HG03066 (cell line): ENCODE results near the gene GAB2.

Source experiments
- ATAC-seq: cut with Tn5 transposase; IDR thresholded peaks from one replicate; pipeline ENCODE4 v1.9.1; 2021; ENCODE audit warnings: low read depth; ENCODE audit not compliant: unreplicated experiment

Gene GAB2

GRCh38 chr11:78213526-78214330 lies 203.9 kb downstream of the GAB2 start:
- no peak for ATAC-seq

- ATAC-seq, result no peak
These were observed 204.8 kb downstream of the GAB2 start for GRCh38 chr11:78212586-78213371.

DNA sequence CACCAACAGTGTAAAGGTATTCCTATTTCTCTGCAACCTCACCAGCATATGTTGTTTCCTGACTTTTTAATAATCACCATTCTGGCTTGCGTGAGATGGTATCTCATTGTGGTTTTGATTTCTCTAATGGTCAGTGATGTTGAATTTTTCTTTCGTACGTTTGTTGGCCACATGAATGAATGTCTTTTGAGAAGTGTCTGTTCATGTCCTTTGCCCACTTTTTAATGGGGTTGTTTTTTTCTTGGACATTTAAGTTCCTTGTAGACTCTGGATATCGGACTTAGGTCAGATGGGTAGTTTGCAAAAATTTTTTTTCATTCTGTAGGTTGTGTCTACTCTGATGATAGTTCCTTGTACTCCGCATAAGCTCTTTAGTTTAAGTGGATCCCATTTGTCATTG lies 206.1 kb downstream of the GAB2 start:
- no peak for ATAC-seq

DNA sequence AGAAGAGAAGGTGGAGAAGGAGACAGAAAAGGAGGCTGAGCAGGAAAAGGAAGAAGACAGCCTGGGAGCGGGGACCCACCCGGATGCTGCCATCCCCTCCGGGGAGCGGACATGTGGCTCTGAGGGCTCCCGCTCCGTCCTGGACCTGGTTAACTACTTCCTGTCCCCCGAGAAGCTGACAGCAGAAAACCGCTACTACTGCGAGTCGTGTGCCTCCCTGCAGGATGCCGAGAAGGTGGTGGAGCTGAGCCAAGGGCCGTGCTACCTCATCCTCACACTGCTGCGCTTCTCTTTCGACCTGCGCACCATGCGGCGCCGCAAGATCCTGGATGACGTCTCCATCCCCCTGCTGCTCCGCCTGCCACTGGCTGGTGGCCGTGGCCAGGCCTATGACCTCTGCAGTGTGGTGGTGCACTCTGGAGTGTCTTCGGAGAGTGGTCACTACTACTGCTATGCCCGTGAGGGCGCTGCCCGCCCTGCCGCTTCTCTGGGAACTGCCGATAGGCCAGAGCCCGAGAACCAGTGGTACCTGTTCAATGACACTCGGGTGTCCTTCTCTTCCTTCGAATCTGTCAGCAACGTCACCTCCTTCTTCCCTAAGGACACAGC lies 207.5 kb downstream of the GAB2 start:
- no peak for ATAC-seq

- ATAC-seq, result no peak
These were observed 208.1 kb downstream of the GAB2 start for GRCh38 chr11:78209478-78209877.

- no peak for ATAC-seq
These were observed 209.1 kb downstream of the GAB2 start for GRCh38 chr11:78208257-78209165.

DNA sequence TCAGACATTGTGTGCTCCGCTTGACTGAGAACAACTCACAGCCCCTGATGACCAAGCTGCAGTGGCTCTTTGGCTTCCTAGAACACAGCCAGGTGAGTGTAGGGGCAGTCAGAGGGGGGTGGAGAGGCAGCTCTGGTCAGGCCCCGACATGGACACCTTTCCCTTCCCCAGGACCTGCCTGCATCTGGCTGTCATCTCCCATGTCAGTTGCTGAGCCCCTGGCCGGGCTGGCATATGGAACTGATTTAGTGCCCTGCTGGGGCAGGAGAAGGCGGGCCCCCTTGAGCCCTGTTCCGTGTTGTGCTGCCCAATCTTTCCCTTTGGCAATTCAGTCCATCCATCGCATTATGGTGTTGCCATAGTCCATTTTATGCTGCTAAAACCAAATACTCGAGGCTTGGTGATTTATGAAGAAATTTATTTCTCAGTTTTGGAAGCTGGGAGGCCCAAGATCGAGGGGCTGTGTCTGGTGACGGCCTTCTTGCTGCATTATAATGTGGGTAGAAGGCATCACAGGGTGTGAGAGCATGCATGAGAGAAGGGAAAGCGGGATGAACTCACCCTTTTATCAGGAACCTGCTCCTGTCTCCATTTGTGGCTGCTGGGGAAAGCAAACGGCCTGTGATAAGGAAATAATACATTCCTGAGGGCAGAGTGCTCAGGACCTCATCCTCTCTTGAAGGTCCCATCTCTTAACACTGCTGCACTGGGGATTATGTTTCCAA lies 209.9 kb downstream of the GAB2 start:
- ATAC-seq, result no peak

DNA sequence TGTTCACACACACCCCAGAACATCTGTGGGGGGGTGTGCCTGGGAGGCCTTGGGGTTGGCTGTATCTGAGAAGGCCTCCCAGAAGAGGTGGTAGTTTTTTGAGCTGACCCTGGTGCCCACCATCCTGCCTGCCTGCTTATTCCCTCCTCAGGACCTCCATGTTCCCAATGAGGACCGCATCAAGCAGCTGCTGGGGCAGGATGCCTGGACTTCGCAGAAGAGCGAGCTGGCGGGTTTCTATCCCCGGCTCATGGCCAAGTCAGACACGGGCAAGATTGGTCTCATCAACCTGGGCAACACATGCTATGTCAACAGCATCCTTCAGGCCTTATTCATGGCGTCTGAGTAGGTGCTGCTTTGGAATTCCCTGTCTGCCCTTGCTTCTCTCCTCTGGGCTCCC lies 211.9 kb downstream of the GAB2 start:
- ATAC-seq, result no peak

- no peak for ATAC-seq
These were observed 212.4 kb downstream of the GAB2 start for GRCh38 chr11:78205256-78205655.

DNA sequence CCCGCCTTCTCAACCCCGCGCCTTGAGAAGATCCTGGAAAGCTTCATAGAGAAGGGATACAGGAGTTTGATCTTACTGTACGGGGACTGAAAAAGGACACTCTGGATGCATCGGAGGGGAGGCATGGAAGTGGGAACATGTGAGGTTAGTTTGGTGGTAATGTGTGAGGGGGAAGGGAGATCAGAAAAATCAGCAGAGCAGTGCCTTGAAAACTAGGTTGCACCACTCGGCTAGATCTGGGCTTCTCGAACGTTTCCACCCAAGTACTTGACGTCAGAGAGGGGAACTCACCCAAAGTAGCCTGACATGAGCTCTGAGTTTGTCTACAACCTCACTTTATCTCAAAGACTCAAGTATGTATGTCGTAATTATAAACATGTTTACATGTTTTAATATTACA lies 214.4 kb downstream of the GAB2 start:
- ATAC-seq, result no peak

DNA sequence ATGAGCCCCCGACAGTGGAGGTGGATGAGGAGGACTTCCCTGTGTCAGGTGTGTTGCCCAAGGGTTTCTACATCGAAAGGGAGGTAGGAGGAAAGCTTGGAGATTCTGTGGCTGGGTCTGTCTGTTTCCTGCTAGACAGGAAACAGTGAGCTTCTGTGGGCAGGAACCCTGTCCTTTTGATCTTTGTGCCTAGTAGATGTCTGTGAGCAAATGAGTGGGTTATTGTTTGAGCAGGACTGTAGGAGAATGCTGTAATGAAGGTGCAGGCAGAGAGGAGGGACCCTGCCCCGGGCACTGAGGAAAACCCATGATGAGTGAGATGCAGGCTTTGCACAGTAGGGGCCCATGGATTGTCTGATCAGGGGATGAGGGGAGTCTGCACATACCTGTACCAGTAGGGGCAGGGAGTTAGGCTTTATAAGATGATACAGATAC lies 214.9 kb downstream of the GAB2 start:
- ATAC-seq, result no peak

DNA sequence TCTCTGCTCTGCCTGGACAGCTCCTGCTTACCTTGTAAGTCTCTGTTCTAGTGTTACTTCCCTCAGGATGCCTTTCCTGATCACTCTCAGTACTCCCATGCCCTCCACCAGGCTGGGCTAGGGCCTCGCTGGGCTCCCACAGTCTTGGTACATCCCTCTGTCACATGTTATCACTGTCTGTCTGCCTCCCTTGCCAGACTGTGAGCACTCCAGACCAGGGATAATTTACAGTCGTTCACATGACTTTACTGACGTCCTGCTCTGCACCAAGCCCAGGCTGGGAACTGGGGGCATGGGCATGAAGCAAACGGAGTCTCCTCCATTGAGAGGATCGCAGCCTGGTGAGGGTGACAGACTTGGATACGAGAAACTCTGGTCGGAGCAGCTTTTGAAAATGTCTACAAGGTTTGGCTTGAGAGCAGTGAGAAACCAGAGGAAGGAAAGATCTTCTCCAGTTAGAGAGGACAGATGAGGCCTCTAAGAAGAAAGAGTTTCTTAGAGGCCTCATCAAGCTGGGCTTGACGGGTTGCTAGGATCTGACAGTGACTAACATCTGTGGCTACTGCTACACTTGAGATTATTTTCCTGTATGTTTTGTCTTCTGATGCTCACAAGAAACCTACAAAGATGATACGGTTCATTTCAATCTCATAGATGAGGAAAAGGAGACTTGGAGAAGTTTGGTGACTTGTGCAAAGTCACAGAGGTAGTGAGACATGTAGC lies 216.4 kb downstream of the GAB2 start:
- ATAC-seq, result no peak

DNA sequence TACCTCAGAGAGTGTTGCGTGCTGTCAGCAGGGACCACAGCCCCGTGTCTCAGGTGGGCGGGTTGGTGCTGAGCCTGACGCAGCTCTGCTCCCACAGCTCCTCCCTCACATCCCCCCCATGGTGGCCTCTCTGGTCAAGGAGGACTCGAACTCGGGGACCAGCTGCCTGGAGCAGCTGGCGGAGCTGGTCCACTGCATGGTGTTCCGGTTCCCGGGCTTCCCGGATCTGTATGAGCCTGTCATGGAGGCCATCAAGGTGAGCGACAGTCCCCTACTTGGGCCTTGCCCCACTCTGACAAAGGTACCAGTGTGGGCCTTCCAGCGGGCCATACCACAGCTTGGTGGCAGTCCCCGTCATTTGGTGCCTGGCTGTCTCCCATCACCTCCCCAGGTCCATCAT lies 217.1 kb downstream of the GAB2 start:
- no peak for ATAC-seq

DNA sequence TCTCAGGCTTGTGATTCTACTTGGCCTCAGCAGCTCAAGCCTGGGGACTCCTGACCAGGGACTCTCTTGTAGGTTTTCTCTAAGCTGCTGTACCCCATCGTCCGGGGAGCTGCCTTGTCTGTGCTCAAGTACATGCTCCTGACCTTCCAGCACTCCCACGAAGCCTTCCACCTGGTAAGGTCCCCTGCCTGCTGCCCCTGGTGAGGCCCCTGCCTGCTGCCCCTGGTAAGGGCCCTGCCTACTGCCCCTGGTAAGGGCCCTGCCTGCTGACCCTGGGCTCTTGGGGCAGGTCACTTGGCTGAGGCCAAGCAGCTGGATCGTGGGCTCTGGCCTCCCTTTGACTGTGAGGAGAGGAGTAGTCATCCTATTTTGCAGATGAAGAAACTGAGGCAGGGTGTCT lies 217.6 kb downstream of the GAB2 start:
- ATAC-seq, result no peak

- ATAC-seq, result no peak
These were observed 218.0 kb downstream of the GAB2 start for GRCh38 chr11:78199653-78200015.

GRCh38 chr11:78199015-78199652 lies 218.5 kb downstream of the GAB2 start:
- ATAC-seq, result no peak

GRCh38 chr11:78197816-78198215 lies 219.8 kb downstream of the GAB2 start:
- ATAC-seq, result no peak

DNA sequence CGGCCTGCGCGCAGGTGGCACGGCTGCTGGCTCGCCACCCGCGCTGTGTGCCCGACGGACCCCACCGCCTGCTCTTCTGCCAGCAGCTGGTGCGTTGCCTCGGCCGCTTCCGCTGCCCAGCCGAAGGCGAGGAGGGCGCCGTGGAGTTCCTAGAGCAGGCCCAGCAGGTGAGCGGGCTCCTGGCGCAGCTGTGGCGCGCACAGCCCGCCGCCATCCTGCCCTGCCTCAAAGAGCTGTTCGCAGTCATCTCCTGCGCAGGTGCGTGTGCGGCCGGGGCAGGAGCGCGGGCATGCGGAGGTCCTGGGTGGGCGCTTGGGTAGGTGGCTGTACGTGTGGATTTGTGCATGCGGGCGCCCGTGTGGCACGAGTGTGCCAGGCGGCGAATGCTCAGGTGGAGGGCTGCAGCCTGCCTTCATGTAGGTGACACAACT lies 220.9 kb downstream of the GAB2 start:
- ATAC-seq, result no peak
